Measurements from ENCODE around the gene UQCC3.
A peak's percentile ranks its signal among the peaks of the same experiment; 100 is the strongest.
"Not testable (repeated sequence)": the region's sequence is repeated elsewhere in the genome, so short reads cannot be mapped to it uniquely, and the experiment has no call there.

UQCC3 gene

GRCh38 chr11:62702246-62702645, 30.8 kb downstream of the UQCC3 start:
- no peak for TF ChIP-seq CTCF (IDR thresholded peaks at IDR 0.05)
- Histone ChIP-seq H3K36me3 (peaks cover 0 to 21% (median 0%) of the 10 kb centered on the region in 3 donors), H3K27ac (no peak overlapping the region), H3K4me3 (no peak overlapping the region), H3K27me3 (no peaks in the 10 kb centered on the region), H3K9me3 (no peaks in the 10 kb centered on the region), H3K4me1 (peaks cover 0 to 17% (median 15%) of the 10 kb centered on the region in 4 donors)
- intact Hi-C loops (cut with DNase I; ENCODE audit: low total_unique reads): loop anchor here (10.0 kb wide), 1 partner anchor 87 kb away; the partner anchor contains the start of genes EML3 and ROM1
- DNase-seq: no peak

GRCh38 chr11:62703921-62704320, 32.4 kb downstream of the UQCC3 start:
- peaks cover 0 to 21% (median 0%) of the 10 kb centered on the region in 3 donors for H3K36me3 ChIP-seq
- not testable (repeated sequence) for H3K9me3 ChIP-seq, H3K4me3 ChIP-seq, H3K27me3 ChIP-seq, H3K27ac ChIP-seq, DNase-seq
- H3K4me1 ChIP-seq: peaks cover 0 to 29% (median 26%) of the 10 kb centered on the region in 4 donors
- intact Hi-C loops (cut with DNase I; ENCODE audit: low total_unique reads): loop anchor here (10.0 kb wide), 1 partner anchor 89 kb away; the partner anchor contains the start of genes EML3 and ROM1

- no peak for DNase-seq
Measured at GRCh38 chr11:62705413-62705812, 33.9 kb downstream of the UQCC3 start.

GRCh38 chr11:62705880-62706849, 34.7 kb downstream of the UQCC3 start:
- intact Hi-C loops (cut with DNase I; ENCODE audit: low total_unique reads): loop anchor here (10.0 kb wide), 1 partner anchor 91 kb away; the partner anchor contains the start of genes EML3 and ROM1
- Histone ChIP-seq H3K27me3 (no peaks in the 10 kb centered on the region), H3K4me1 (peaks cover 0 to 40% (median 35%) of the 10 kb centered on the region in 4 donors), H3K27ac (peak overlapping the region; percentile 68 to 85), H3K36me3 (peaks cover 8 to 19% (median 9%) of the 10 kb centered on the region in 3 donors), H3K4me3 (peak overlapping the region; percentile 61 to 71), H3K9me3 (no peaks in the 10 kb centered on the region)
- DNase-seq: peak; percentile 93 to 97
- TF ChIP-seq CTCF (IDR thresholded peaks at IDR 0.05): no peak

More at GRCh38 chr11:62705413-62705812, 33.9 kb downstream of the UQCC3 start:
- peak overlapping the region; percentile 61 to 71 for H3K4me3 ChIP-seq
- H3K9me3 ChIP-seq: no peaks in the 10 kb centered on the region
- peaks cover under 1 to 19% (median 2%) of the 10 kb centered on the region in 3 donors for H3K36me3 ChIP-seq
- no peaks in the 10 kb centered on the region for H3K27me3 ChIP-seq
- peaks cover 0 to 39% (median 34%) of the 10 kb centered on the region in 4 donors for H3K4me1 ChIP-seq
- intact Hi-C loops (cut with DNase I; ENCODE audit: low total_unique reads): loop anchor here (10.0 kb wide), 1 partner anchor 91 kb away; the partner anchor contains the start of genes EML3 and ROM1
- H3K27ac ChIP-seq: peak overlapping the region; percentile 68 to 85
- TF ChIP-seq CTCF (IDR thresholded peaks at IDR 0.05): no peak

GRCh38 chr11:62706850-62707247, 35.4 kb downstream of the UQCC3 start:
- H3K4me1 ChIP-seq: peaks cover 0 to 40% (median 35%) of the 10 kb centered on the region in 4 donors
- peak overlapping the region; percentile 68 to 85 for H3K27ac ChIP-seq
- H3K9me3 ChIP-seq: no peaks in the 10 kb centered on the region
- intact Hi-C loops (cut with DNase I; ENCODE audit: low total_unique reads): loop anchor here (10.0 kb wide), 1 partner anchor 92 kb away; the partner anchor contains the start of genes EML3 and ROM1
- H3K4me3 ChIP-seq: peak overlapping the region; percentile 61 to 71
- H3K27me3 ChIP-seq: no peaks in the 10 kb centered on the region
- TF ChIP-seq CTCF (IDR thresholded peaks at IDR 0.05): no peak
- peak in 1 of 2 donors; percentile 61 for DNase-seq
- peaks cover 9 to 19% (median 16%) of the 10 kb centered on the region in 3 donors for H3K36me3 ChIP-seq

All from tibial artery (tissue), 4 donors.